HepG2 (cell line): Measurements from ENCODE around the gene GARIN1A. TPM values are rescaled to one million over a fixed set of nuclear protein-coding genes. Genes with fewer than 3 reads are reported as not detected.
A peak's percentile ranks its signal among the peaks of the same experiment; 100 is the strongest.

ENCODE experiments used
- ATAC-seq: fragments of 200-7000 bp; cut with Tn5 transposase; 3 replicates; pipeline ENCODE4 v1.9.1; 2020; ENCODE audit warnings: mild to moderate bottlenecking, moderate library complexity
- BruUV-seq: library from RNA; stranded (reverse); fragments of 400-500 nt; replicated peaks from 2 replicates; lab custom pipeline; 2021; lab: Mats Ljungman, UMichigan
- CTCF ChIA-PET: fragments of 300-600 bp; formaldehyde crosslinking; extraction: SDS; loops from one replicate; lab custom pipeline; 2021; ENCODE audit warnings: low total read pairs, inconsistent platforms, low intra/inter-chr PET ratio; lab: Yijun Ruan, JAX
- POLR2A ChIA-PET: fragments of 350-600 bp; sonication (Branson Sonifier 250); formaldehyde crosslinking; loops from one replicate; lab custom pipeline; 2020; ENCODE audit warnings: antibody characterized with exemption, inconsistent platforms; lab: Yijun Ruan, JAX
- DNase-seq: peaks from one replicate; pipeline ENCODE4 v3.0.0-alpha.2; 2015; ENCODE audit warnings: low spot score
- FAIRE-seq: peaks from 3 replicates; lab custom pipeline; 2011; peaks lifted over from hg19 to GRCh38; lab: Jason Lieb, UNC
- H2AFZ ChIP-seq: one replicate; pipeline ENCODE4 v1.6.1; 2011; ENCODE audit warnings: low read length, inconsistent platforms
- H3K27ac ChIP-seq: fragments of 300-600 bp; 3 replicates; pipeline ENCODE4 v1.8.0; 2011; ENCODE audit warnings: mixed run types, mild to moderate bottlenecking, mixed read lengths, low read length, inconsistent platforms; ENCODE audit not compliant: insufficient read depth; ENCODE audit errors: extremely low read length
- H3K27me3 ChIP-seq, 2 experiments: fragments of 200-600 bp in 1 of 2; 2 replicates in 1 of 2; 3 replicates in 1 of 2; pipeline versions ENCODE4 v1.6.0 to v1.8.0; 2011; ENCODE audit warnings: low read length in 2 of 2, mild to moderate bottlenecking in 2 of 2, moderate library complexity in 2 of 2, inconsistent platforms in 1 of 2; ENCODE audit not compliant: insufficient read depth in 2 of 2, control insufficient read depth in 1 of 2
- H3K36me3 ChIP-seq, 2 experiments: fragments of 200-600 bp in 1 of 2; replicated peaks in 1 of 2; 2 replicates in 1 of 2; 3 replicates in 1 of 2; pipeline versions ENCODE4 v1.5.1 to v1.8.0; 2011; ENCODE audit warnings: low read length in 2 of 2, inconsistent platforms in 1 of 2; ENCODE audit not compliant: insufficient read depth in 2 of 2, control insufficient read depth in 1 of 2
- H3K4me1 ChIP-seq: 2 replicates; pipeline ENCODE4 v1.5.1; 2012; ENCODE audit warnings: low read length, inconsistent platforms; ENCODE audit not compliant: insufficient read depth
- H3K4me2 ChIP-seq: 2 replicates; pipeline ENCODE4 v1.6.0; 2011; ENCODE audit warnings: low read depth, low read length, inconsistent platforms
- H3K4me3 ChIP-seq, 3 experiments: fragments of 200-600 bp in 1 of 3; sonication (generic), shearing (Covaris generic) in 1 of 3; replicated peaks in 1 of 3; 2 replicates each; pipeline ENCODE4 v1.5.1; 2011 to 2016; ENCODE audit warnings: low read length in 3 of 3, inconsistent platforms in 2 of 3, low read depth in 2 of 3, mild to moderate bottlenecking in 2 of 3, control low read depth in 1 of 3, mixed read lengths in 1 of 3; ENCODE audit not compliant: insufficient read depth in 1 of 3
- H3K79me2 ChIP-seq: one replicate; pipeline ENCODE4 v1.6.1; 2011; ENCODE audit warnings: low read length, inconsistent platforms; ENCODE audit not compliant: insufficient read depth
- H3K9ac ChIP-seq: 2 replicates; pipeline ENCODE4 v1.6.0; 2011; ENCODE audit warnings: mild to moderate bottlenecking, low read depth, low read length, inconsistent platforms; ENCODE audit not compliant: insufficient read depth
- H3K9me3 ChIP-seq: 2 replicates; pipeline ENCODE4 v1.5.1; 2012; ENCODE audit warnings: mild to moderate bottlenecking, low read length
- H4K20me1 ChIP-seq: 2 replicates; pipeline ENCODE4 v1.6.0; 2011; ENCODE audit warnings: inconsistent platforms, mild to moderate bottlenecking, low read length, moderate library complexity; ENCODE audit not compliant: insufficient read depth
- CBFB ChIP-seq: sonication (generic); formaldehyde crosslinking; IDR thresholded peaks from 2 replicates; pipeline ENCODE4 v1.4.0; 2020; ENCODE audit warnings: missing genetic modification reagents
- GATAD1 ChIP-seq: IDR thresholded peaks from 2 replicates; pipeline ENCODE4 v1.6.1; 2016; ENCODE audit warnings: missing genetic modification reagents, missing compliant biosample characterization
- HNRNPK ChIP-seq: fragments of 200-400 bp; formaldehyde crosslinking; IDR thresholded peaks from 2 replicates; pipeline ENCODE4 v1.6.1; 2018; ENCODE audit warnings: low read length, low read depth, moderate library complexity, mild to moderate bottlenecking; ENCODE audit not compliant: poor library complexity, severe bottlenecking
- PCBP1 ChIP-seq: fragments of 200-400 bp; formaldehyde crosslinking; IDR thresholded peaks from 2 replicates; pipeline ENCODE4 v1.6.1; 2017; ENCODE audit warnings: mild to moderate bottlenecking, low read depth, low read length, borderline replicate concordance
- RFX3 ChIP-seq: IDR thresholded peaks from 2 replicates; pipeline ENCODE4 v1.6.1; 2016; ENCODE audit warnings: missing biosample characterization, missing genetic modification reagents
- ZNF788 ChIP-seq: sonication (generic); formaldehyde crosslinking; IDR thresholded peaks from 2 replicates; pipeline ENCODE4 v1.5.0; 2020; ENCODE audit warnings: mild to moderate bottlenecking, missing genetic modification reagents, borderline replicate concordance
- WGBS: methylation state at CpG from one replicate; pipeline ENCODE4 v1.1.6; 2017; ENCODE audit warnings: low lambda C conversion rate; 5-methylcytosine and 5-hydroxymethylcytosine counted together
- in situ Hi-C: cut with HindIII; loops from 2 replicates; pipeline ENCODE4 v1.10.0; 2017; ENCODE audit warnings: low pct_unique_long_range_greater_than_20kb; ENCODE audit not compliant: extremely low pct_ligation_motif_present
- intact Hi-C: fragments of 100-400 bp; cut with micrococcal nuclease; formaldehyde crosslinking; loops from one replicate; pipeline ENCODE4 v1.10.0; 2022; ENCODE audit not compliant: unreplicated experiment
- polyA plus RNA-seq, 8 experiments: library from polyadenylated mRNA; depleted of rRNA in 3 of 8; stranded (reverse) in 7 of 8; unstranded in 1 of 8; fragments of >200 nt; fragmentation: Illumina TruSeq in 4 of 8; extraction: Trizol in 4 of 8; gene quantifications; 2 replicates each; pipeline versions ENCODE4 v1.2.1 to v1.2.3, GENCODE V29; 2011 to 2016; ENCODE audit warnings: low read depth in 4 of 8, missing spikeins in 1 of 8, mixed read lengths in 1 of 8; ENCODE audit not compliant: insufficient read depth in 1 of 8
- total RNA-seq, 5 experiments: library from RNA; depleted of rRNA; stranded (reverse); fragments of >200 nt; fragmentation: Illumina TruSeq; extraction: Trizol; gene quantifications; 2 replicates each; pipeline ENCODE4 v1.2.3, GENCODE V29; 2016; ENCODE audit warnings: low read depth in 1 of 5
- TF ChIP-seq, protein P1 (sequence below): IDR thresholded peaks from 2 replicates; pipeline ENCODE4 v1.6.1; 2016; ENCODE audit warnings: low read depth, control low read depth
- TF ChIP-seq, protein P2 (sequence below): sonication (generic); formaldehyde crosslinking; IDR thresholded peaks from 2 replicates; pipeline ENCODE4 v1.5.0; 2020; ENCODE audit warnings: mild to moderate bottlenecking, missing genetic modification reagents

Gene GARIN1A
- total and polyA plus RNA-seq, 2 of the 13 experiments (the other 11 are each of a cell fraction or from before 2014, with no cell fraction given) = 0.12 TPM; not detected in 1

DNA sequence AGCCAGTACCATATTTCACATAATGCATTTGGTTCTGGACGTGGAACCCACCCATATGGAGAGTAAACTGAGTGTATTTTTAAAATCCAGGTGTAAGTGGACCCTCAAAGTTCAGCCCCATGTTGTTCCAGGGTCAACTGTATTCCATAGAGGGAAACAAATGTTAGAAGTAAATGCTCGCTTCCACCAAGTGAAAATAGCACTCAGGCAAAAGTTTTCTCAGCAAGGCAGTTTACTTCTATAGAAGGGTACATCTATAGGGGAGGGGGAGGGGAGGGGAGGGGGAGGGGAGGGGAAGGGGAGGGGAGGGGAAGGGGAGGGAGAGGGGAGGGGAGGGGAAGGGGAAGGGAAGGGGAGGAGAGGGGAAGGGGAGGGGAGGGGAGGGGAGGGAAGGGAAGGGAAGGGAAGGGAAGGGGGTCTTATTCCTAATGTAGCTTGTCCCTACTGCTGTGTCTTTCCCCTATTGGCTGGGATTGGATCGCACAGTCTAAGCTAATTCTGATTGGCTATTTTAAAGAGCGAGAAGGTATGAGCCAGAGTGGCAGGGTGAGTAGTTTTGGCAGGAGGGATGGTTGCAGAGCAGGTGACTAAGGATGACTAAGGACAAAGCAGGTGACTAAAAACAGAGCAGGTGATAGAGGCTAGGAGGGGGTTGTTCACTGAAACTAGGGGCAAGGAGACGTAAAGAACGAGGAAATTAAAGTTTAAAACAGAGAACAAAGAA lies 29.1 kb downstream of the GARIN1A start:
- Histone ChIP-seq H3K9me3 (no peaks in the 10 kb centered on the region), H3K4me3 (no peak overlapping the region), H3K27me3 (peaks cover 0 to 36% of the 10 kb centered on the region in 2 experiments; a peak in 3 of 5 replicates), H3K9ac (no peak overlapping the region), H3K4me2 (no peak overlapping the region), H3K4me1 (peaks cover 6% of the 10 kb centered on the region), H3K79me2 (no peaks in the 10 kb centered on the region), H3K27ac (no peak overlapping the region), H3K36me3 (no peaks in the 10 kb centered on the region), H2AFZ (no peak overlapping the region), H4K20me1 (no peaks in the 10 kb centered on the region)
- ATAC-seq (no peak), DNase-seq (no peak), FAIRE-seq (no peak)
- peak; percentile 89 for TF ChIP-seq HNRNPK
- no peak for TF ChIP-seq ZNF788 (CRISPR knock-in tag)
- peak; percentile 68; the same call in 1 of the 2 replicates for TF ChIP-seq PCBP1
- in situ Hi-C loops = no loop called here
- no TSS peak for BruUV-seq
- ChIA-PET POLR2A (no interaction called here), CTCF (no interaction called here)
- intact Hi-C loops = no loop called here
- WGBS = 5% methylated on average over 6 of the region's 6 CpGs

DNA sequence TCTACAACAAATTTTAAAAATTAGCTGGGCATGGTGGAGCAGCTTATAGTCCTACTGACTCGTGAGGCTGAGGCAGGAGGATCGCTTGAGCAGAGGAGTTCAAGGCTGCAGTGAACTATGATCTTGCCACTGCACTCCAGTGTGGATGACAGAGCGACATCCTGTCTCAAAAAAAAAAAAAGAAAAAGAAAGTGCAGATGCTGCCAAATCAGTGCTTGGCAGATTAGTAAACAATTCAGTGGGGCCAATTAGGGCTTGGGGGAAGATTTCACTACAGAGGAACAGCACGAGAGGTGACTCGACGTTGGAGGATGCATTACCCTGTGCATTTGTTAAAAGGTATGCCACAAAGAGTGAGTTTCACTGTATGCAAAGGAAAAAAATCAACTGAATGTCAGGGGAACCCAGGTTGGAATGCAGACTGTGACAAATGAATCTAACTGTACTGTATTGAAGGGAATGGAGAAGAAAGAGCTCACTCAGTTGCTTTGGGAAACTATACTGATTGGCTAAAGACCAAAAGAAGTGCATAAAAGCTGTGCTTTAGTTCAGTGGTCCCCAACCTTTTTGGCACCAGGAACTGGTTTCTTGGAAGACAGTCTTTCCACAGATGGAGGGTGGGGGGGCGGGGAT lies 31.6 kb downstream of the GARIN1A start:
- ChIA-PET CTCF (no interaction called here), POLR2A (no interaction called here)
- H3K79me2 ChIP-seq = no peaks in the 10 kb centered on the region
- H3K27ac ChIP-seq = no peak overlapping the region
- in situ Hi-C loops = no loop called here
- WGBS = 12% methylated on average over 7 of the region's 7 CpGs
- intact Hi-C loops = no loop called here
- no peaks in the 10 kb centered on the region for H4K20me1 ChIP-seq
- no peaks in the 10 kb centered on the region for H3K9me3 ChIP-seq
- H3K27me3 ChIP-seq = peaks cover 0 to 22% of the 10 kb centered on the region in 2 experiments; a peak in 2 of 5 replicates
- H2AFZ ChIP-seq = no peak overlapping the region
- H3K36me3 ChIP-seq = no peaks in the 10 kb centered on the region
- FAIRE-seq (no peak), DNase-seq (no peak), ATAC-seq (no peak)
- no peak overlapping the region for H3K4me3 ChIP-seq
- H3K4me1 ChIP-seq = peaks cover 6% of the 10 kb centered on the region
- TF ChIP-seq, protein P1, sequence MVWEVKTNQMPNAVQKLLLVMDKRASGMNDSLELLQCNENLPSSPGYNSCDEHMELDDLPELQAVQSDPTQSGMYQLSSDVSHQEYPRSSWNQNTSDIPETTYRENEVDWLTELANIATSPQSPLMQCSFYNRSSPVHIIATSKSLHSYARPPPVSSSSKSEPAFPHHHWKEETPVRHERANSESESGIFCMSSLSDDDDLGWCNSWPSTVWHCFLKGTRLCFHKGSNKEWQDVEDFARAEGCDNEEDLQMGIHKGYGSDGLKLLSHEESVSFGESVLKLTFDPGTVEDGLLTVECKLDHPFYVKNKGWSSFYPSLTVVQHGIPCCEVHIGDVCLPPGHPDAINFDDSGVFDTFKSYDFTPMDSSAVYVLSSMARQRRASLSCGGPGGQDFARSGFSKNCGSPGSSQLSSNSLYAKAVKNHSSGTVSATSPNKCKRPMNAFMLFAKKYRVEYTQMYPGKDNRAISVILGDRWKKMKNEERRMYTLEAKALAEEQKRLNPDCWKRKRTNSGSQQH = no peak
- no peak for TF ChIP-seq GATAD1 (CRISPR knock-in tag)
- TF ChIP-seq RFX3 = no peak
- TF ChIP-seq, protein P2, sequence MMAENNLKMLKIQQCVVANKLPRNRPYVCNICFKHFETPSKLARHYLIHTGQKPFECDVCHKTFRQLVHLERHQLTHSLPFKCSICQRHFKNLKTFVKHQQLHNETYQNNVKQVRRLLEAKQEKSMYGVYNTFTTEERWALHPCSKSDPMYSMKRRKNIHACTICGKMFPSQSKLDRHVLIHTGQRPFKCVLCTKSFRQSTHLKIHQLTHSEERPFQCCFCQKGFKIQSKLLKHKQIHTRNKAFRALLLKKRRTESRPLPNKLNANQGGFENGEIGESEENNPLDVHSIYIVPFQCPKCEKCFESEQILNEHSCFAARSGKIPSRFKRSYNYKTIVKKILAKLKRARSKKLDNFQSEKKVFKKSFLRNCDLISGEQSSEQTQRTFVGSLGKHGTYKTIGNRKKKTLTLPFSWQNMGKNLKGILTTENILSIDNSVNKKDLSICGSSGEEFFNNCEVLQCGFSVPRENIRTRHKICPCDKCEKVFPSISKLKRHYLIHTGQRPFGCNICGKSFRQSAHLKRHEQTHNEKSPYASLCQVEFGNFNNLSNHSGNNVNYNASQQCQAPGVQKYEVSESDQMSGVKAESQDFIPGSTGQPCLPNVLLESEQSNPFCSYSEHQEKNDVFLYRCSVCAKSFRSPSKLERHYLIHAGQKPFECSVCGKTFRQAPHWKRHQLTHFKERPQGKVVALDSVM = peak; percentile 72
- TF ChIP-seq CBFB = no peak
- no TSS peak for BruUV-seq
- H3K4me2 ChIP-seq = no peak overlapping the region
- no peak overlapping the region for H3K9ac ChIP-seq
